22Rv1 (cell line): ENCODE data around the gene PNPO.

Experiments used
- ZFX ChIP-seq: fragments of 450-650 bp; IDR thresholded peaks from 2 replicates; pipeline ENCODE4 v1.6.1; 2017; ENCODE audit warnings: antibody characterized with exemption, borderline replicate concordance
- TF ChIP-seq, protein P1 (sequence below): fragments of 450-650 bp; IDR thresholded peaks from 2 replicates; pipeline ENCODE4 v1.5.1; 2017; ENCODE audit warnings: mild to moderate bottlenecking

DNA sequence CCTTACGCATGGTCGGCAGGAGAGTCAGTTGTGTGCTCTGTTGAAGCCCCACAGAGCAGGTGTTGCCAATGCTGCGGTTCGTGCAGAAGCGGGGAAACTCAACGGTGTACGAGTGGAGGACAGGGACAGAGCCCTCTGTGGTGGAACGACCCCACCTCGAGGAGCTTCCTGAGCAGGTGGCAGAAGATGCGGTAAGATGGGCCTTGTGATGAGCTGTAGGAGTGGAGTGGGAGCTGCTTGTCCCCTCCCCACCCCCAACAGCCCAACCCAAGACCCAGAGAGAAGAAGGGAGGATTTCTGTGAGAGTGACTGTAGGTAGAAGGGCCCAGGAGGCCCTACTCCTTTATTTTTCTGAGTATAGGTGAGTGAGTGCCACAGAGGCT lies 34.4 kb downstream of the PNPO start:
- TF ChIP-seq, protein P1, sequence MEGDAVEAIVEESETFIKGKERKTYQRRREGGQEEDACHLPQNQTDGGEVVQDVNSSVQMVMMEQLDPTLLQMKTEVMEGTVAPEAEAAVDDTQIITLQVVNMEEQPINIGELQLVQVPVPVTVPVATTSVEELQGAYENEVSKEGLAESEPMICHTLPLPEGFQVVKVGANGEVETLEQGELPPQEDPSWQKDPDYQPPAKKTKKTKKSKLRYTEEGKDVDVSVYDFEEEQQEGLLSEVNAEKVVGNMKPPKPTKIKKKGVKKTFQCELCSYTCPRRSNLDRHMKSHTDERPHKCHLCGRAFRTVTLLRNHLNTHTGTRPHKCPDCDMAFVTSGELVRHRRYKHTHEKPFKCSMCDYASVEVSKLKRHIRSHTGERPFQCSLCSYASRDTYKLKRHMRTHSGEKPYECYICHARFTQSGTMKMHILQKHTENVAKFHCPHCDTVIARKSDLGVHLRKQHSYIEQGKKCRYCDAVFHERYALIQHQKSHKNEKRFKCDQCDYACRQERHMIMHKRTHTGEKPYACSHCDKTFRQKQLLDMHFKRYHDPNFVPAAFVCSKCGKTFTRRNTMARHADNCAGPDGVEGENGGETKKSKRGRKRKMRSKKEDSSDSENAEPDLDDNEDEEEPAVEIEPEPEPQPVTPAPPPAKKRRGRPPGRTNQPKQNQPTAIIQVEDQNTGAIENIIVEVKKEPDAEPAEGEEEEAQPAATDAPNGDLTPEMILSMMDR, result no peak
- TF ChIP-seq ZFX, result no peak
